GM21786 (cell line): Measurements from ENCODE around the gene PRRG4.
"Not testable (repeated sequence)": the region's sequence is repeated elsewhere in the genome, so short reads cannot be mapped to it uniquely, and the experiment has no call there.

Experiments used
- ATAC-seq: cut with Tn5 transposase; IDR thresholded peaks from one replicate; pipeline ENCODE4 v1.9.1; 2021; ENCODE audit not compliant: unreplicated experiment

Gene PRRG4

DNA sequence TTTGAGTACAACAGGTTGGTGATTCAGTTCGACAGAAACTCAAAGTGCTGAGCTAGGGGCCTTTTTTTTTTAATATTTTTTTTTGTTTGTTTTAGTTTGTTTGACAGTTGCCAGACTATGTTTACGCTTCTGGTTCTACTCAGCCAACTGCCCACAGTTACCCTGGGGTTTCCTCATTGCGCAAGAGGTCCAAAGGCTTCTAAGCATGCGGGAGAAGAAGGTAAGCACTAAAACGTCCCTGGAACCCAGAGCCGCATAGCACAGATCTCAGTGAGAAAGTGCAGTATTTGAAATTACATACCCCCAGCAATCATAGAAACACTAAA lies 649 bp downstream of the PRRG4 start:
- no peak for ATAC-seq

DNA sequence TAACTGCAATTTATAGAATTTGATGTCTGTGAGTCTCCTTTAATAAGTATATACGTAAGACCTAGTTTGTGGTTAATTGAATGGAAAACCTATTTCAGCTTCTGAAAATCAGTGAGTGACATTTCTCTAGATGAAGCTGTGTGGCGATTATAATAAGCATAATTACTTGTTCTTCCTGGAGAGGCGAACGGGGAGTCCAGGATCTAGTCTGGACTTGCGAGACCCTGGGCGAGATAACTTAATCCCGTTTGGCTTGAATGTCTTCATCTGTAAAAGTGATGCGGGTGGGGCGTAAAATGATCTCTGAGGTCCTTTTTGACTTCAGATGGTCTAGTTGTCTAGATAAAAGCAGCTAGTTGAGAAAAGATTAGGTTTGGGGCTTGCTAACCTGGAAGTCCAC lies 1.1 kb downstream of the PRRG4 start:
- ATAC-seq = no peak

DNA sequence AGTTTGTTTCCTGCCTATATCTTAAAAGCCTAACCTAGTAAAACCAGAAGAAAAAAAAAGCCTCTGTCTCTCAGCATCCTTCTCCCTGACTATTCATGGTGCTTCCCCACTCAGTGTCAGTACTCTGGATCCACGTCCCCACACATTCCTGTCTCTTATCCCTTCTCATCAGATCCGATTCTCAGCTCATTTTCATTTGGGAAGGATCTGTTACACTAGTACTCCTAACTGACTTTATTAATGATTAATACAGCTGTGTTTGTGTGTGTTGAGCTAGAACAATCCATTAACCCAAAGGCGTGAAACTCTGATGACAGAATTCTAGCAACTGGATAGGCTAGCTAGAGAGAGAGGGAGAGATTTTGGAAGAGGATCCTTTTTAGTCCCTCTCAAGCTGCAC lies 1.5 kb downstream of the PRRG4 start:
- no peak for ATAC-seq

DNA sequence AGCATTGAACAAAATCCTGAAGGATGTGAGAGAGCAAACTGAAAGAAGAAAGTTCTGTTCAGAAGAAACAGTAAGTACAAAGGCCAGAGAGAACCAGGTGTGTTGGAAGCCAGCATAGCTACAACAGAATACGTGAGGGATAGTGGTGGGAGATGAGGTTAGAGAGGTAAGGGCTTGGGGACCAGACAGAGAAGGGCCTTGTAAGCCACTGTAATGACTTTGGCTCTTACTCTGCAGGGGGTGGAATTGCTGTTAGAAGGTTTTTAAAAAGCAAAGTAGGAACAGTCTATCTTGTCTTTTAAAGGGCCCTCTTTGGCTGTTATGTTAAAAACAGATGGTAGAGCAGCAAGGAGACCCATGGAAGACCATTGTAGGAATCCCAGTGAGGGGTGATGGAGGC lies 4.2 kb downstream of the PRRG4 start:
- ATAC-seq = no peak

DNA sequence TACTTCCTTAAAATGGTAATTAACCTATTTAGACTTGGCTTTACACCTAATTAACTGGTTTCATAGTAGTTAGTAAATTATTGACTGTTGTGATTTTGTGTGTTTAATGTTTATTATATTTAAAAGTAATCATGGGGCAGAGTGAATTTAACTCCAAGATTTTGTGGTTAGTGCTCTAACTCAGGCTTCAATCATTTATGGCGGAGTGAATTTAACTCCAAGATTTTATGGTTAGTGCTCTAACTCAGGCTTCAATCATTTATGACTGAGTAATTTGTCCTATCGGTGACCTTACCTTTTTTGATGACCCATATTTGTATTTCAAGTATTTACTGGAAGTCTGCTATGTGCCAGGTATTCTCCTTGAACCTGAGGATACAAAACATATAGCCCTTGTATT lies 7.2 kb downstream of the PRRG4 start:
- ATAC-seq = no peak

DNA sequence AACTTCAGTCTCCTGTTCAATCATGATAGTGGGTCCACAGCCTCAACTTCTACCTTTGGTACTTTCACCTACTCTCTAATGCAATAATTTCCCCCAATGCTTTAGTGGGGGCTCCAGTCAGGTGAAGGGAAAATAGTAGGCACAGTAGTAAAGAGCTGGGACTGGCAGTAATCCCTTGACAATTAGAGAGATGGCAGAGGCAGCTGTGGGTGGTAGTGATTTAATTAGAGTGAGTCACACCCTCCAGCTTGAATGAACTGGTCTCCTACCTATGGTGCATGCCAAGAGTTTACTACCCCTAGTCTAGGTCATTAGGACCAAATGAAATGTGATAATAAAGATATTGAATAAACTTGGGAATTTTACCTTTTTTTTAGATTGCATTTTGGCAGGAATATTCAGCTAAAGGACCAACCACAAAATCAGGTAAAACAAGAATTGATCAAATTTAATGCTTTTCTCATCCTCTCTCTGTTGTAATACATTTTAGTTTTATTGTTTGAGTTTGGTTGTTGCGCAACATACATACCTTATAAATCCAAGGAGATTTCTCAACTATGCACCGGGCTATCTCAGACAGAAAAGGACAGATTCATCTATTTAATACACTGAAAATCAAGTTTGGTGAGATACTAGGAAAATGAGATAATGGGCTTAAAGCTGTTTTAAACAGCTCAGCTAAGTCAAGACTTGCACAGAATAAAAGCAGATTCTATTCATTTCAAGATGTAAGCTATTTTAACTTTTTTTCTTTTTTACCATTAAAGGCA lies 9.0 kb downstream of the PRRG4 start:
- ATAC-seq = no peak

DNA sequence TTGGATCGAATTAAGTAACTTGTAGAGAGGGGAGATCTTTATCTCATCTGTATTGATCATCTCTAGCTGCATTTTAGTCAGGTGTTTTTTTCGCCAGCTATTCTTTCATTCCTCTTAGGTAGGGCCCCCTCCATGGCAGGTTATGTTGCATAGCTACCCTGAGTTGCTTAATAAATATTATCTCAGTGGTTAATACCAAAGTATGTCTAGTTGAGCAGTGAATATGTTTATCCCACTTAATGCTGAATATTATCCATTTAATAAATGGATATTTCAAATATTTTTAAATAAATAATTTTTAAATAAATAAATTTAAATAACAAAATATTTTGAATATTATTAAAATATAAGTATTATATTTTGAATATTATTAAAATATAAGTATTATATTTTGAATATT lies 9.6 kb downstream of the PRRG4 start:
- ATAC-seq = no peak

DNA sequence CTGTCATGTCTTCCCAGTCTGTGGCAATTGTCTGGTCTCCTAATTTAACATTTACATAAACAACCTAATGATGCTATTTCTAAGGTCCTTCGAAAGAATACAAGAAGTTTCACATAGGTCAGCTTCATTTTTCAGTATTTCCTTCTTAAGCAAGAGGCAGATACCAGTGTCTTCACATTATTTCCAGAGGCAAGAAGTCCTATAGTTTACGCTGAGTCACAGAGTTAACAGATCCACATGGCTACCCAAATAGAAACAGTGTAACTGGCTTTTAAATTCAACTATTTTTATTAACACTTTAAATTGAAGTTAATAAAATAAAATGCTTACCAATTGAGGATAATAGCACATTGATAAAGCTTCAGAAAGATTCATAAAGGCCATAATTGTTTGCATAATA lies 10.9 kb downstream of the PRRG4 start:
- no peak for ATAC-seq

DNA sequence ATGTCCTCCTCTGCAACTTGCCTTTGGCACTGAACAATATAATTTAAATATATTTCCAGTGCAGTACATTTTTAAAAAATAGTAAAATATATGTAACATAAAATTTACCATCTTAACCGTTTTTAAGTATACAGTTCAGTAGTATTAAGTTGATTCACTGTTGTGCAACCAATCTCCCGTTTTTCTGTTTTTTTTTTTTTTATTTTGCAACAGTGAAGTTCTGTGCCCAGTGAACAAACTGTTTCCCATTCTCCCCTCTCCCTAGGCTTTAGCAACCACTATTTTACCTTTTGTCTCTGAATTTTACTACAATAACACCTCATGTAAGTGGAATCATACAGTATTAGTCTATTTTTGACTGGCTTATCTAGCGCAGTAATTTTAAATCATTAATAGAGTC lies 13.8 kb downstream of the PRRG4 start:
- ATAC-seq = no peak

DNA sequence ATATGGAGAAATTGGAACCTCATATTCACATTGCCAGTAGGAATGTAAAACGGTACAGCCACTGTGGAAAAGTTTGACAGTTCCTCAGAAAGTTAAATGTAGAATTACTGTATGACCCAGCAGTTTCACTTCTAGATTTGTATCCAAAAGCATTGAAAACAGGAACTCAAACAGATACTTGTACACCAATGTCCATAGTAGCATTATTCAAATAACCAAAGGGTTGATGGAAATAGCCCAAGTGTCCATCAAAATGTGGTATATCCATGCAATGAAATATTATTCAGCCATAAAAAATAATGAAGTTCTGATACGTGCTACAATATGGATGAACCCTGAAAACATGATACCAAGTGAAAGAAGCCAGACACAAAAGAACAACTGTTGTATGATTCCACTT lies 17.8 kb downstream of the PRRG4 start:
- no peak for ATAC-seq

DNA sequence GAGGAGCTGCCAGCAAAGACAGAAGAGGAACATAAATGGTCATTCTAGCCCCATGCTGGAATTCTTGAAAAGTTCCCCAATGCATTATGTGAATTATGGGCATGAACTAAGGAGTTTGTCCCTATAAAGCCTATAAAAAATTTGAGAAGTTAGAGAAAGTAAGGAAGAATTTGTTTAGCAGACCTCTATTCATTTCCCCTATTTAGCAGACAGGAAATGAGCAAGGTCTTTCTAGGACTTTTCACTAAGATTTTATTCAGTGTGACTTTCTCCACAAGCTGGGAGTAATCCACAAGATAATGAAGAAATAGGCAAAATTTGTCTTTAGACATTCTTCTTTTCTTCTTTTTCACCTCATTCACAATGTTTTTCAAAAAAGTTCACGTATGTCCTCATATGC lies 20.0 kb downstream of the PRRG4 start:
- no peak for ATAC-seq

DNA sequence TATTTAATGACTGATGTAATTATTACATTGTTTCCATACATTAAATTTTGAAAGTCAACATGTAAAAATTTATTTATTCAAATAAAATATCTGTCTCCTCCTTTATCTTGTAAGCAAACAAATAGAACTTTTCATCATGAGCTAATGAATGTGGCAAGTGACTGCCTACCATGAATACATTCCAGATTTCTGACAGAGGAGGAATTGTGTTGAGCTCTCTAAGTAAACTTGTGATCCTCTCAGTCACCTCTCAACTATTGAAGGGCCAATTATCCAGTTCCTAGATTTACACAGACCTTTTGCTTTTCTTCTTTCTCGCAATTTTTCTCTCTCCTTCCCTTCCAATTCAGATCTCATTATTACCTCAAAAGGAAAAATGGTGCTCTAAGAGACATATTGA lies 21.5 kb downstream of the PRRG4 start:
- no peak for ATAC-seq

DNA sequence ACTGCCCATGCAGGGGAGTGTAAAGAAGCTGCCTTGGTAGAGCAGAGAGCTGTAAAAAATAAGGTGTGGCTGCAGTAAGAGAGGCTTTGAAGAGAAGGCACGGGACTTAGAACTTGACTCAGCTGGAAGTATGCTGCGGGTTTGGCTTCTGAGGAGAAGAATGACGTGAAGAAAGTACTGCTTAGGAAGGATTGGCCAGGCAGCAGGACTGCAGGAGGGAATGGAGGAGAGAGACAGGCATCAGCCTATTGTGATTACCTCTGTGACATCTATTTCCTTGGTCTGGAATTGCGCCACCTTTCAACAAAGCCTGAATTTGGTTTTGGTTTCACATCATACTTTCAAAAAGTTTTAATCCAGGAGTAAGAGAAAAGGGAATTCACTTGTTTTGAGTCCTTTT lies 22.5 kb downstream of the PRRG4 start:
- no peak for ATAC-seq

DNA sequence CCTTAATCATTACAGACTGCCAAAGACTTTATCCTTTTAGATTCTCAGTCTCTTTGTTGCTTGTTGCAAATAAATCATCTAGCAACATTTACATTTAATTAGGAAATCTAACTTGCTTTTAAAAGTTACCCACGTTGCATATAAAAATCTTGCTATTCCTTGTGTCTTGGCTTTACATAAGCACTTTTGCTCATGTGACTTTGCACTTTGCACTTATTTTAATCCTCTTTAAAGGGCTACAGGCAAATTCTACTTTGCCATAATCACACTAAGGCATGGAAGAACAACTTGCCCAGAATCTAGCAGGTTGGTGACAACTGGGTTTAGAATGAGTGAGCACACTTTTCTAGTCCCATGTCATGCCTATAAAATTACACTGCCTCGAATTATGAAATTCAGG lies 25.9 kb downstream of the PRRG4 start:
- ATAC-seq = no peak

DNA sequence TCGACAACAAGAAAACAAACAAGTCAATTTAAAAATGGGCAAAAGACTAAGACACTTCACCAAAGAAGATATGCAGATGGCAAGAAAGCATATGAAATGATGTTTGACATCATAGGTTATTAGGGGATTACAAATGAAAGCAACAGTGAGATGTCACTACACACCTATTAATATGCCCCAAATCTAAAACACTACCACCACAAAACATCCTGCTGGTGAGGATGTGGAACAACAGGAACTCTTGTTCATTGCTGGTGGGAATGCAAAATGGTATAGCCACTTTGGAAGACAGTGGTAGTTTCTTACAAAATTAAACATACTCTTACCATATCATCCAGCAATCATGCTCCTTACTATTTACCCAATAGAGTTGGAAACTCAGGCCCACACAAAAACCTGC lies 29.0 kb downstream of the PRRG4 start:
- no peak for ATAC-seq

DNA sequence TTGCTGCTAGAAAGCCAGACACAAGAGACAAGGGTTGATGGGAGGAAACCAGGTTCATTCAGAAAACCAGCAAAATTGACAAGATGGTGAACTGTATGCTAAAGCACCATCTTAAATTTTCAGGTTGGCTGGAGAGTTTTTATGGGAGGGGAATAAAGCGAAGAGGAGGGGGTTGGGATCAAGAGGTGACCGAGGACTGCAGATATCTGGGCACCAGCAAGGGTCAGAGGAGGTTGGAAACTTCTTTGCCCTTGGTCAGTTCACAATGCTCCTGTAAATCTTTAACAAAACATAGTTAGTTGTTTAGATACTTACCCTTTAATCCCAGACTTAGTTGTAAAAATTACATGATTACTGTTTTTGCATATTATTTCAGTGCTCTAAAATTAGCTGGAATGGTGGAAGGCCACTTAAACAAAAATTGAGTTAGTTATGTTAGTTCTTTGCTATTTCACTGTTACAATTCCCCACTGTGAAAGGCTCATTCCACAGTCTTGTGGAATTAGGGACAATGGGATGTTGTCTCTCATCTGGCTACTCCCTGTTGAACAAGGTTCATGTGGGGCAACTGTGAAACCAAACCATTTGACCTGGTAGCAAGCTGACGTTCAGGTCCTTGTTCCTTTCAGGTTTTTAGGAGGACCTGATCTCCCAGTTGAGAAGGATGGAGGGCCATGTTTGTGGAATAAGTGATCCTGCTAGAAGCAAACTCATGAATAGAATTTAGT lies 32.3 kb downstream of the PRRG4 start:
- ATAC-seq = no peak

DNA sequence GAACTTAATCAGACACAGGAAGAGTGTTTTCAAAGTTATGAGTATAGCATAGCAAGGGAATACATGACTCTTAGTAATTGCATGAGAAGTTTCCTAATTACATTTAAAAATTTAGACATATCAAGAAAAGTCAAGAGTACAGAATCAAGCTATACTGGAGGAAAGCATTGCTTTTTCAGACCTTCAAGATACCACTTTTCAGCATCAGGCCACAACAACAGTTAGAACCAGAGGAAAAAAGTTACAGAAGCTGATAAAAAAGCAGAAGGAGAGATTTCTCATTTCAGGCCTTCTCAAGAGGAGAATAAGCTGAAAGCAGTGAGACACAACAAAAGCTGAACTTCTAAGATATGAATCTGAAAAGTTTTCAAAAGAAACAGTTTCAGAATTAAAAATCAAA lies 34.8 kb downstream of the PRRG4 start:
- no peak for ATAC-seq

DNA sequence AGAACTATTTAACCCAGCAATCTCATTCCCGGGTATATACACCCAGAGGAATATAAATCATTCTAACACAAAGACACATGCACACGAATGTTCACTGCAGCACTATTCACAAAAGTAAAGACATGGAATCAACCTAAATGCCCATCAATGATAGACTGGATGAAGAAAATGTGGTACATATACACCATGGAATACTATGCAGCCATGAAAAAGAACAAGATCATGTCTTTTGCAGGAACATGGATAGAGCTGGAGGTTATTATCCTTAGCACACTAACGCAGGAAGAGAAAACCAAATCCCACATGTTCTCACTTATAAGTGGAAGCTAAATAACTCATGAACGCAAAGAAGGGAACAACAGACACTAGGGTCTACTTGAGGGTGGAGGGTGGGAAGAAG lies 39.0 kb downstream of the PRRG4 start:
- ATAC-seq = not testable (repeated sequence)

DNA sequence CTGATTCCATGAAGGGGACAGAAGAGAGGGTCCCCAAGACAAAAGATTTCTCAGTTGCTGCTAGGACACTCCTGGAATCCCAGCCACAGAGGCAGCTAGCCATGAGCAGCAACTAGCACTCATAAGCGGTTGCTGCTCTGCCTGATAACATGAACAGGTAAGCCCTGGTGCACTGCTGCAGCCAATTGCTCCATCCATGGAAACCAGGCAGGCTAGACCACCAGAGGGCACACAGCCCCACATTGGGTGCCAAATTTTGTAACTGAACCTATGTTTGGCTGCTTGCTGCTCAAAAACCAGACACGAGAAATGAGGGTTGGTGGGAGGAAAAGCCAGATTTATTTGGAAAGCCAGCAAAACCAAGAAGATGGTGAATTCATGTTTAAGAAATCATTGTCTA lies 40.9 kb downstream of the PRRG4 start:
- no peak for ATAC-seq

DNA sequence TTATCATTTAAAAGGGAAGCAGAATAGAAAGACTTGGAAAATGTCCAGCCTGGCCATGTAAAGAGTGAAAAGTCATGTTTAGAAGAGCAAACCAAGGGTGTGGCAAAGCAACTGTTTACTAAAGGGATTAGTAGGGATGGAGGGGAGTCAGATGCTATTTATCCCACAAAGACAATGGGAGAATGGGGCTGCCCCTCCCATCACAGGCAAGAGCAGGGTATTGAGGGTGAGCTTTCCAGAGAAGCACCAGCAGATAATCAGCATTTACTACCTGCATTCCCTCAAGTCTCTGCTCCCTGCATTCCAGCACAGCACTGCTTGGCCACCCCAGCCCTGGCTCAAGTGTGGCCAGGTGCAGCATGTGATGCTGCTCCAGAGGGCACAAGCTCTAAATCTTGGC lies 44.4 kb downstream of the PRRG4 start:
- no peak for ATAC-seq

DNA sequence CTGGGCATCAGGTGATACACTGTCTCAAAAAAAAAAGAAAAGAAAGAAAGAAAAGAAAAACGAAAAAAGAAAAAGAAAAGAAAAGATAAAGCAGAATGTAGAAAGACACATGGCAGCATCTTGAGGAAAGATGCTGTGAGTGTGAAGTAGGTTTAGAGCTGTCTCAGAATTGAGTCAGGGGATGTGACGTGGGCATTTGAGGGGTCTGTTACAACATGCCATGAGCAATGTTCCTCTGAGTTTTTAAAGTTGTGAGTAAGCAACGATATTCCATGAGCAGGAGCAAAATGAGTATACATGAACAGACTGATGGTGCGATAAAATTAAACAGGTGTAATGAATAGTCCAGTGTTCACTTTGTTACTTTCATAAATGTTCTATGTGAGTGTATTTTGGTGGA lies 51.6 kb downstream of the PRRG4 start:
- ATAC-seq = no peak

DNA sequence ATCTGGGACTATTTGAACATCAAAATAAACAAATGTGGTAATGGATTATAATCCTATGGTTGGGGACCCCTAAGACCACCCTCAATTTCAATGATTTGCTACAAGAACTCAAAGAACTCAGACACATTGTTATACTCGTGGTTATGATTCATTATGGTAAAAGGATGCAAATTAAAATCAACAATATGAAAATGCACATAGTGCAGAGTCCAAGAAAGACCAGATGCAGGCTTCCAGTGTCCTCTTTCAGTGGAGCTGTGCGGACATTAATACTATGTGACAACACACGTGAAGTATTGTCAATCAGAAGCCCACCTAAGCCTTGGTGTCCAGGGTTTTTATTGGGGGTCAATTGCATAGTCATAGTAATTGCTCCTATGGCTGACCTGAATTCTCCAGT lies 53.7 kb downstream of the PRRG4 start:
- no peak for ATAC-seq

DNA sequence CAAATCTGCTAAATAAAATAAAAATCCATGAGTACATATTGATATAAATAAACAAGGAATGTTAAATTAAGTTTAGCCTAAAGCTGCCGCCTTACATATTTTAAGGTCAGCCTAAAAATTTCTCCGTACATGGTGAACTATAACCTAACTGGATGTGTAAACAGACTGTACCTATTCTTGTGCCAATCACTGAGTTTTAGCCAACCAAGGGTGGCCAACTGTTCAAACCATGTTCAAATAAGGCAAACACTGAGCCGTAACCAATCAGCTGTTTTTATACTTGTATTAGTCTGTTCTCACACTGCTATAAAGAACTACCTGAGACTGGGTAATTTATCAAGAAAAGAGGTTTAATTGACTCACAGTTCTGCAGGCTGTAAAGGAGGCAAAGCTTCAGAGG lies 54.3 kb downstream of the PRRG4 start:
- ATAC-seq = no peak
